ENCODE measurements around the gene PDXDC1.
"Not testable (repeated sequence)": the region's sequence is repeated elsewhere in the genome, so short reads cannot be mapped to it uniquely, and the experiment has no call there.

GRCh38 chr16:15062085-15062810 lies 87.4 kb downstream of the PDXDC1 start:
- TF ChIP-seq EZH2 (IDR thresholded peaks at IDR 0.05); POLR2AphosphoS5 (IDR thresholded peaks at IDR 0.05; ENCODE audit: borderline replicate concordance, low read depth, low read length): not testable (repeated sequence)

Measured in SK-N-MC (cell line).